ENCODE results near the gene CFAP58. TPM values are rescaled to one million over a fixed set of nuclear protein-coding genes. Genes with fewer than 3 reads are reported as not detected.
A peak's percentile ranks its signal among the peaks of the same experiment; 100 is the strongest.

The CFAP58 gene
- total RNA-seq, 1 donor from 2014 or later, result 0.53 TPM

DNA sequence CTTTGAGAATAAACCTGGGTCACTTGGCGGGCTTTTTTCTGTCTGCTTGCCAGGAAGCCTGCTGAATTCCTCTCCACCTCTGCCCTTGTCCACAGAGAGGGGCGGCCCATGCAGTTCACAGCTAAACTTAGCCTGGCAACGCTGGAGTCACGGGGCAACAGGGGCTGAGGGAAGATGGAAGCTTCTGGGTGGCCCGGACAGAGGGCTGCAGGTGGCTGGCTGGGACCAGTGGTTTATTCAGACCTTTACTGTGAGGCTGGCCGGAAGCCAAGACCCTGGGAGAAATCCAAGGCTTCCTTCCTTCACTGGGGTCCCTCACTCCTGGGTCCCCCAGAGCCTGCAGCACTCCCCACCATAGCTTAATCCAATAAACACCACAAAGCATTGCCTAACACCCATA lies 32.4 kb upstream of the CFAP58 start:
- H3K36me3 ChIP-seq (ENCODE audit: control insufficient read depth, insufficient read depth, low read length), result peaks cover 9% of the 10 kb centered on the region
- FAIRE-seq, result no peak
- TF ChIP-seq, protein P1, sequence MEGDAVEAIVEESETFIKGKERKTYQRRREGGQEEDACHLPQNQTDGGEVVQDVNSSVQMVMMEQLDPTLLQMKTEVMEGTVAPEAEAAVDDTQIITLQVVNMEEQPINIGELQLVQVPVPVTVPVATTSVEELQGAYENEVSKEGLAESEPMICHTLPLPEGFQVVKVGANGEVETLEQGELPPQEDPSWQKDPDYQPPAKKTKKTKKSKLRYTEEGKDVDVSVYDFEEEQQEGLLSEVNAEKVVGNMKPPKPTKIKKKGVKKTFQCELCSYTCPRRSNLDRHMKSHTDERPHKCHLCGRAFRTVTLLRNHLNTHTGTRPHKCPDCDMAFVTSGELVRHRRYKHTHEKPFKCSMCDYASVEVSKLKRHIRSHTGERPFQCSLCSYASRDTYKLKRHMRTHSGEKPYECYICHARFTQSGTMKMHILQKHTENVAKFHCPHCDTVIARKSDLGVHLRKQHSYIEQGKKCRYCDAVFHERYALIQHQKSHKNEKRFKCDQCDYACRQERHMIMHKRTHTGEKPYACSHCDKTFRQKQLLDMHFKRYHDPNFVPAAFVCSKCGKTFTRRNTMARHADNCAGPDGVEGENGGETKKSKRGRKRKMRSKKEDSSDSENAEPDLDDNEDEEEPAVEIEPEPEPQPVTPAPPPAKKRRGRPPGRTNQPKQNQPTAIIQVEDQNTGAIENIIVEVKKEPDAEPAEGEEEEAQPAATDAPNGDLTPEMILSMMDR (IDR thresholded peaks at IDR 0.05; ENCODE audit: insufficient read depth, low read length, severe bottlenecking), result no peak
- H3K27me3 ChIP-seq (ENCODE audit: control insufficient read depth, insufficient read depth, low read length), result no peaks in the 10 kb centered on the region
- H3K4me3 ChIP-seq (ENCODE audit: low read depth, low read length), result no peak overlapping the region
- DNase-seq (ENCODE audit: low read depth), result no peak

DNA sequence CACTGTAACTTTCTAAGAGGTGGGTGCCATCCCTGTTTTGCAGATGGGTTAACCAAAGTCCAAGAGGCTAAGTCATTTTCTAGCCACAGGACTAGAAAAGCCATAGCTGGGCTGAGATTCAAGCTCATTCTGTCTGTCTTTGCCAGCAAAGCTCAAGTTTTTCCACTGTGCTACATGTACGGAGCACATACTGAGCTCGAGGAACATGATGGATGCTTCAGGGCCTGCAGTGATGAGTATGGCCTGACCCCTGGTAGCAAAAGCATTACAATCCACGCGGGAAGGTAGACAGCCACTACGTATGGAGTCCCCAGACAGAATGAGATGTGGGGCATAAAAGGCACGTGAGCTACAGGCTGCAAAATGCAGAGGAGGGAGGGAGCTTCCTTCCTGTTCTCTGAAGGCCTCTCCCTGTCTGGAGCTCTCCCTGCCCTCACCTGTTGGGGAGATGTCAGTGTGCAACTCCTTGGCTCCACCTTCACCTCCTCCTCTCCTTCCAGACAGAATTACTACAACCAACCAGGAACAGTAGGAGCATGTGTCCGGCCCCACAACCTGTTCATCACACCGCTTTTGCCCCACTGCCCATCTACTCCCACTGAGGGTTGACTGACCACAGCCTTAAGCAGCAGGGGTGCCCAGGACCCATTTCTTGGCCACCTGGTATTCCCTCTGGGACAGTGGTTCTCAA lies 31.8 kb upstream of the CFAP58 start:
- Histone ChIP-seq H3K27me3 (ENCODE audit: control insufficient read depth, insufficient read depth, low read length) (no peaks in the 10 kb centered on the region), H3K36me3 (ENCODE audit: control insufficient read depth, insufficient read depth, low read length) (peaks cover 12% of the 10 kb centered on the region), H3K4me3 (ENCODE audit: low read depth, low read length) (no peak overlapping the region)
- TF ChIP-seq, protein P1 (IDR thresholded peaks at IDR 0.05; ENCODE audit: insufficient read depth, low read length, severe bottlenecking), result no peak
- FAIRE-seq (peak; percentile 81), DNase-seq (ENCODE audit: low read depth) (no peak)

DNA sequence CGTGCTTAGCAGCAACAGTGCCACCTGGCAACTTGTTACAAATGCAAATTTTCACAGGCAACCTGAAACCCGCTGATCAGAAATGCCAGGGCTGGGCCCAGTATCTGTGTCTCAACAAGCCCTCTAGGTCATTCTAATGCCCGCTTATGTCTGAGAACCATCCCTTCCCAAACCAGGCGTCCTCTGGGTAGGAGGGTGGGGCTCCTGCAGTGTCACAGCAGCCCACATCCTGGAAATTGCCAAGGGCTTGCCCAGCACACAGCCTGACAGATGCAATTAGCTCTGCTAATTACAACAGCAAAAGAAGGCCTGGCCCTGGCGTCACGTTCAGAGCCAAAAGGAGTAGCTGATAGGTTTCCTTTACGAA lies 31.2 kb upstream of the CFAP58 start:
- DNase-seq (ENCODE audit: low read depth) (peak; percentile 87), FAIRE-seq (peak; percentile 86)
- Histone ChIP-seq H3K27me3 (ENCODE audit: control insufficient read depth, insufficient read depth, low read length) (no peaks in the 10 kb centered on the region), H3K4me3 (ENCODE audit: low read depth, low read length) (no peak overlapping the region), H3K36me3 (ENCODE audit: control insufficient read depth, insufficient read depth, low read length) (peaks cover 15% of the 10 kb centered on the region)
- TF ChIP-seq, protein P1 (IDR thresholded peaks at IDR 0.05; ENCODE audit: insufficient read depth, low read length, severe bottlenecking), result peak; percentile 16

DNA sequence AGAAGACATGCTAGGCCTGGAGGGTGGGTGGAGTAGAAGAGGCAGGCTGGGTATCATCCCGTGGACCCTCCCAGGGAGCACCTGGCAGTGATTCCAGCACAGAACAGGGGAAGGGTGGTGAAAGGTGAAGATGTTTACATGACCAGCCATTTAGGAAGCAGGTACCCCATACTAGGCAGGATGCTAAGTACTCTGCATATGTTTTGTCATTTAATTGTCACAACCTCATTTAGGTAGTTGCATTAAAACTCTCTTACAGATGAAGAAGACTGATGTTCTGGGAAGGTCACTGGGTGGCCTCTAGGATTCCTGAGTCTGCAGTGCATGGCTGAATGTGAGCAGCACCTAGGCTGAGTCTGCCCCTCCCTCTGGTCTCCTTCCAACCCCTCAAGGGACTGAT lies 30.5 kb upstream of the CFAP58 start:
- FAIRE-seq (no peak), DNase-seq (ENCODE audit: low read depth) (no peak)
- Histone ChIP-seq H3K27me3 (ENCODE audit: control insufficient read depth, insufficient read depth, low read length) (no peaks in the 10 kb centered on the region), H3K4me3 (ENCODE audit: low read depth, low read length) (no peak overlapping the region), H3K36me3 (ENCODE audit: control insufficient read depth, insufficient read depth, low read length) (peaks cover 18% of the 10 kb centered on the region)
- TF ChIP-seq, protein P1 (IDR thresholded peaks at IDR 0.05; ENCODE audit: insufficient read depth, low read length, severe bottlenecking), result no peak

DNA sequence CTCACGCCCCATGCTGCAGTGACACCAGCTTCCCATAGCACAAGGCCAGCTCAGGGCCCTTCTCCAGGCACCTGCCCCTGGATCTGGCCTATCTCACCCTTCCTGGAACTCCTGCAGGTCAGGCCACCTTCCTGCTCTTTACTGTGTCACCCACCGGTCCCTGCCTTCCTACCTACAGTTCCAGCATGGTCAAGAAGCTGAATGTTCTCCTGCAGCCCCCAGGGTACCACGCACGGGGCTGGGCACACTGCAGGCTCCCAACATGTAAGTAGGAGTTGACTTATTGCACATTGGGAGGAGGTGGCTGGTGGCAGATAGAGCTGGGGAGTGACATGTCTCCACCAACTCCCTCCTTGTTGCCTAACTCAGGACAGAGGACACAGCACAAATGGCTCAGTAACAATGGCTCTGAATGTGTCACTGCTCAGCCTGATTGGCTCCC lies 29.9 kb upstream of the CFAP58 start:
- Histone ChIP-seq H3K27me3 (ENCODE audit: control insufficient read depth, insufficient read depth, low read length) (no peaks in the 10 kb centered on the region), H3K4me3 (ENCODE audit: low read depth, low read length) (no peak overlapping the region), H3K36me3 (ENCODE audit: control insufficient read depth, insufficient read depth, low read length) (peaks cover 18% of the 10 kb centered on the region)
- FAIRE-seq, result no peak
- no peak for DNase-seq (ENCODE audit: low read depth)
- TF ChIP-seq, protein P1 (IDR thresholded peaks at IDR 0.05; ENCODE audit: insufficient read depth, low read length, severe bottlenecking), result no peak

DNA sequence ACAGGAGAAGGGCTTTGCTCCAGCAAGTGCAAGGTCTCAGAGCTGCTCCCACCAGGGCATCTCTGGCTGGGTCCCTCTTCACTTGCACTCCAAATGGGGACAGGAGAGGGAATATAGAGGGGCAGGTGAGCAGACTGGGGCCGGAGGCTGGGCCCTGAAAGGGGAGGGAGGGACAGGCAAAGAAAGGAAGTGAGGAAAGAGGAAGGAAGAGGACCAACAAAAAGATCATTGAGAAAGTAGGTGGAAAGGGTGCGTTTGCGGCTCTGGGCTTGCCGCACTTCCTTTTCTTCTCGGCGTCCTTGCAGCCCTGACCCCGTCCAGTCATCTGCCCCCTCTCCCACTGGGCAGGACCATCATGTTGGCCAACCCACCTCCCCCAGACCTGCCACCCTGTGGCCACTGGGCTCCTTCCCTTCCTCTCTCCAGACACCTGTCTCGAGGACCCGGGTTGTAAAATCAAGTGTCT lies 29.4 kb upstream of the CFAP58 start:
- Histone ChIP-seq H3K27me3 (ENCODE audit: control insufficient read depth, insufficient read depth, low read length) (no peaks in the 10 kb centered on the region), H3K4me3 (ENCODE audit: low read depth, low read length) (no peak overlapping the region), H3K36me3 (ENCODE audit: control insufficient read depth, insufficient read depth, low read length) (peaks cover 18% of the 10 kb centered on the region)
- TF ChIP-seq, protein P1 (IDR thresholded peaks at IDR 0.05; ENCODE audit: insufficient read depth, low read length, severe bottlenecking), result no peak
- DNase-seq (ENCODE audit: low read depth) (no peak), FAIRE-seq (no peak)

All from bronchial epithelial cell (primary cell).